ENCODE results near the gene TTLL12.

TTLL12 gene

DNA sequence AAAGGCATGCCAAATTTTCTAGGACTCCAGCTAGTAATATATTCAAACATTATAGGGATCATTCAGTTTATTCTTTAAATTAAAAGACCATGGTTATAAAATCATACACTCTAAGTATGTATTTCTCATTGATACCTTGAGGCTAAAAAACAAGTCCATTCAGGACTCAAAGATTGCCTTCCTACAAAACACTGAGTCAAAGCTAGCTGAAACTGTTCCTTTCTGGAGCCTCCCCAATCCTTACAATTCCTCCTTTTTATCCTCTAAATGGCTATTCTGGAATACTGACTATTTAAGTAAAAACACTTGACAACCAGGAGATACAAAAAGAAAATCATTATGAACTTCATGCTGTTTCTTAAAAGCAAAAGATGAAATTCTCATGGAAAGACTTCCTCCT is 4.9 kb upstream of the TTLL12 start:
- H3K9ac ChIP-seq (ENCODE audit: low read length) = no peak overlapping the region
- no peaks in the 10 kb centered on the region for H3K36me3 ChIP-seq (ENCODE audit: insufficient read depth, low read length)
- no peak overlapping the region for H3K27ac ChIP-seq (ENCODE audit: low read depth, low read length)
- H3K9me3 ChIP-seq (ENCODE audit: low read length) = no peaks in the 10 kb centered on the region
- no peak overlapping the region for H3K4me3 ChIP-seq (ENCODE audit: low read depth in 1 of 2, low read length in 2 of 2)
- H3K27me3 ChIP-seq (ENCODE audit: control insufficient read depth in 1 of 2, insufficient read depth in 2 of 2, low read length in 2 of 2) = peaks cover 0 to 5% of the 10 kb centered on the region in 2 donors
- H3K4me1 ChIP-seq (ENCODE audit: insufficient read depth, low read length) = no peaks in the 10 kb centered on the region

DNA sequence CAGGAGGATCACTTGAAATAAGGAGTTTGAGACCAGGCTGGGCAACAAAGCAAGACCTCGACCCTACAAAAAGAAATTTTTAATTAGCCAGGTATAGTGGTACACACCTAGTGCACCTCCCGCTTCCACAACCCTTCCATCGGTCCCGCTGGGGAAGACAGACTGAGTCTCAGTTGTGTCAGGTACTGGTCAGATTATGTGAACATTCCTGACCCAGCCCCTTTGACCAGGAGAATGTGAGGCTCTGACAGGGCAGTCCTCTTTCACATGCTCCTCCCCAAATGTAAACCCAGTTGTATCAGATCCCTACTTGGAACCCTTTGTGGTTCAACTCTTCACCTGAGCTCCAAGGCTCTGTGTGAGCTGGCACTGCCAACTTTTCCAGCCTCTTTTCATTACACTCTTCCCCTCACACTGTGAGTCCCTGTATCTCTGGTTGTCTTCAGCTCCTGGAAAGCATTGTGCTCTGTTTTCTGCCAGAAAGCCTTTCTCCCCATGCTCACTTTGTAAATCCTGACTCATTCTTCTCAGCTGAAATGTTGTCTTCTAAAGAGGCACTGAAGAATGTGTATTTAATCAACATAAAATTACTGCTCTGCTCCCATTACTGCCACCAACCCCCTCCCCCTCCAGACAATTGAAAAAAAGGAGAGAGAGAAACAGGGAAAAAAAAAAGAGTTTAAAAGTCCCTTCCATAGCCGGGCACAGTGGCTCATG is 2.1 kb upstream of the TTLL12 start:
- no peak overlapping the region for H3K9ac ChIP-seq (ENCODE audit: low read length)
- no peak overlapping the region for H3K4me3 ChIP-seq (ENCODE audit: low read depth in 1 of 2, low read length in 2 of 2)
- H3K9me3 ChIP-seq (ENCODE audit: low read length) = no peaks in the 10 kb centered on the region
- peaks cover 11% of the 10 kb centered on the region for H3K4me1 ChIP-seq (ENCODE audit: insufficient read depth, low read length)
- H3K27me3 ChIP-seq (ENCODE audit: control insufficient read depth in 1 of 2, insufficient read depth in 2 of 2, low read length in 2 of 2) = no peaks in the 10 kb centered on the region
- no peaks in the 10 kb centered on the region for H3K36me3 ChIP-seq (ENCODE audit: insufficient read depth, low read length)
- H3K27ac ChIP-seq (ENCODE audit: low read depth, low read length) = no peak overlapping the region

DNA sequence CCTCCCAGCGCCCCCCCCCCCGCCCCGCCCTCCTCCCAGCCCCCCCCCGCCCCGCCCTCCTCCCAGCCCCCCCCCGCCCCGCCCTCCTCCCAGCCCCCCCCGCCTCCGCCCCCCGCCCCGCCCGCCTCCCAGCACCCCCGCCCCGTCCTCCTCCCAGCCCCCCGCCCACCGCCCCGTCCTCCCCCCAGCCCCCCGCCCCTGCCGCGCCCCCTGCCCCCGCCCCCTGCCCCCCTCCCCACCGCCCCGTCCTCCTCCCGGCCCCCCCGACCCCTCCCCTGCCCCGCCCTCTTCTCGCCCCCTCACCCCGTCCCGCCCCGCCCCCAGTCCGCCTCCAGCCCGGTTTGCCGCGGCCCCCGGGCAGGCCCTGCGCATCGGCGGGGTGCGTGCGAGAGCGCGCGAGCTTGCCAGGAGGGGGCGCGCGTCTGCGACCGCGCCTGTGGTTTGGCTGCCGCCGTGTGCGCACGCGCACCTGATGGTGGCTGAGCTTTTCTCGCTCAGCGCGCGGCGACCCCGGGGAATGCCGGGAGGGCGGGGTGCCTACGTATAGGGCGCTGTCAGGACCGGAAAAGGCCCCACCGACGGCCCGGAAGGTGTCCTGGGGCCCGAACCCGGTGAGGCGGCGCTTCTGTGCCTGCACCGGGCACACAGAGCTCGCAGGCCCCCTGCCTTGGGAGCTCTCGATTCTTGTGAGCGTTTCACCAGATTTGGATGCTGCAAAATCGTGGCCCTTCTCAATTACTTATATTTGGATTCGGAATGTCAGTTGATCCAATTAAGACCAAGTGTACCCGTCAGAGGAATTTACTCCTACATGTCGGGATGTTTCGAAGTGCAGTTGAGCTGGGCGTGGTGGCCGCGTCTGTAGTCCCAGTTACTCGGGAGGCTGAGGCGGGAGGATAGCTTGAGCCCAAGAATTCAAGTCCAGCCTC is 501 bp upstream of the TTLL12 start:
- Histone ChIP-seq H3K4me1 (ENCODE audit: insufficient read depth, low read length) (peaks cover 11% of the 10 kb centered on the region), H3K27ac (ENCODE audit: low read depth, low read length) (peak overlapping the region; percentile 85), H3K27me3 (ENCODE audit: control insufficient read depth in 1 of 2, insufficient read depth in 2 of 2, low read length in 2 of 2) (no peaks in the 10 kb centered on the region), H3K9me3 (ENCODE audit: low read length) (no peaks in the 10 kb centered on the region), H3K9ac (ENCODE audit: low read length) (no peak overlapping the region), H3K4me3 (ENCODE audit: low read depth in 1 of 2, low read length in 2 of 2) (peak overlapping the region; percentile 55 to 70), H3K36me3 (ENCODE audit: insufficient read depth, low read length) (no peaks in the 10 kb centered on the region)

DNA sequence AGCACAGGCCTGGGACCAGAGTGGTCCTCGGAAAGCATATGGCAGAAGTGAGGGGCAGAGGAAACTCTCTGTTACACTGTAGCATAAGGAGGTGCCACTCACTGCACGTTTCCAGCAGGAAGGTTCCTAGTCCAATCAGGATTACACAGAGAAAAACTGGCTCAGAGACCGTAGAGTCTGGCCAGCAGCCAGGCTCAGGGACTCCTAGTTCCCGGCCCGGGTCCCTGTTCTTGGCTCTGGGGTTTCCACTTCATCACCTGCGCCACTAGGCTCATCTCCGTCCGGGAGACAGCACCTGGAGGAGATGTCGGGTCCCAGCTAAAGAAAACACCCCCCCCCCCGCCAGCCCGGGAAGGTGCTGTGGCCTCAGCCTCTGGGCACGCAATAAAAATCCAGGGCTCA is 1.1 kb downstream of the TTLL12 start:
- Histone ChIP-seq H3K9me3 (ENCODE audit: low read length) (no peaks in the 10 kb centered on the region), H3K36me3 (ENCODE audit: insufficient read depth, low read length) (no peaks in the 10 kb centered on the region), H3K27ac (ENCODE audit: low read depth, low read length) (peak overlapping the region; percentile 86), H3K4me1 (ENCODE audit: insufficient read depth, low read length) (peaks cover 11% of the 10 kb centered on the region), H3K9ac (ENCODE audit: low read length) (peak overlapping the region; percentile 21), H3K4me3 (ENCODE audit: low read depth in 1 of 2, low read length in 2 of 2) (peak overlapping the region in 1 of 2 donors; percentile 74), H3K27me3 (ENCODE audit: control insufficient read depth in 1 of 2, insufficient read depth in 2 of 2, low read length in 2 of 2) (no peaks in the 10 kb centered on the region)

DNA sequence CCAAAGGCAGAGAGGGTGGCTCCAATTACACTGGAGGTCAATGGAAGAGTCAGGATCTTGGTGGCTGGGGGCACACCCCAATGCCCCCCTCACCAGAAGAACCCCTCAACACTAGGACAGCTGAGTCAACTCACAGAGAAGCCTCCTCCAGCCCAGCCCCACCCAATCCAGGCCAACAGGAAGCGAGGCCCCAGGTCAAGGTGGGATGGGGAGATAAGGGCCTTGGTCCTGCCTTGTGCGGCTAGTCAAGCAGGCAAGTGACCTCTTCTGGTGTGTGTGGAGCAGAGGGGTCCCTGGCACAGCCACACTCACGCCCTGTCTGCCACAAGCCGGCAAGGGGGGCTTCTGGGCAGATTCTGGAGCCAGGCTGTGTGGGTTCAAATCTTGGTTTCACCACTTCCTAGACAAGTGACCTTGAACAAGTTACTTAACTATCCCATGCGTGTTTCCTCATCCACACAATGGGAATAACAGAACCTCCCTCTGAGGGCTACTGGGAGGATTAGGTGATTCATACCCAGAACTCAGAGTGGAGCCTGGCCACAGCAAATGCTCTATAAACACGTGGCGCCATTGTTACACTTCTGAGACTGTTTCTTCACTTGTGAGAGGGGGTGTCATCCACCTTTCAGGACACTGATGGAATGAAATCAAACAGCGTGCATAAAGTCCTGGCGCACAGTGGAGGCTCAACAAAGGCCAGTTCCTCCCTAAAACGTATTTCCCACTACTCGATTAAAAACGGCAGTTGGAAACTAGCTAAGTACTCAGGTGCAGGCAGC is 3.2 kb downstream of the TTLL12 start:
- no peak overlapping the region for H3K4me3 ChIP-seq (ENCODE audit: low read depth in 1 of 2, low read length in 2 of 2)
- no peaks in the 10 kb centered on the region for H3K36me3 ChIP-seq (ENCODE audit: insufficient read depth, low read length)
- H3K27ac ChIP-seq (ENCODE audit: low read depth, low read length) = no peak overlapping the region
- peaks cover 11% of the 10 kb centered on the region for H3K4me1 ChIP-seq (ENCODE audit: insufficient read depth, low read length)
- no peaks in the 10 kb centered on the region for H3K27me3 ChIP-seq (ENCODE audit: control insufficient read depth in 1 of 2, insufficient read depth in 2 of 2, low read length in 2 of 2)
- H3K9ac ChIP-seq (ENCODE audit: low read length) = no peak overlapping the region
- no peaks in the 10 kb centered on the region for H3K9me3 ChIP-seq (ENCODE audit: low read length)

DNA sequence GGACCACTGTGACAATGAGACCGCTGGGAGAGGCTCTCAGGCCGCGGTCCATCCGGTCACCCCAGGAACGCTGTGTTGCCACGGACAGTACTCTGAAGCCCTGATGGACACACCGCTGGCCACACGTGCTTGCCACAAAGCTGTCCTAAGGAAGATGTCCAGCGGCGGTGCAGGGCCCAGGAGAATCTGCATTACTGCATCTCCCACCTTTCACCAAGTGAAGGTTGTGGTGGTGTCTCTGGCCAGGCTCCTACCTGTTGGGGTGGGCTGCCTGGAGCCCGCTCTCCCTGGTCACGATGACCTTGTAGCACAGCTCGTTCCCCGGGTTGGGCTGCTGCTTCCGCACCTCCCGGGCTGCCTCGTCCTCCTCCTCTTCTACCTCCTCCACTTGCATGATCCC is 4.2 kb downstream of the TTLL12 start:
- Histone ChIP-seq H3K27ac (ENCODE audit: low read depth, low read length) (no peak overlapping the region), H3K9me3 (ENCODE audit: low read length) (no peaks in the 10 kb centered on the region), H3K9ac (ENCODE audit: low read length) (no peak overlapping the region), H3K27me3 (ENCODE audit: control insufficient read depth in 1 of 2, insufficient read depth in 2 of 2, low read length in 2 of 2) (no peaks in the 10 kb centered on the region), H3K4me3 (ENCODE audit: low read depth in 1 of 2, low read length in 2 of 2) (no peak overlapping the region), H3K36me3 (ENCODE audit: insufficient read depth, low read length) (no peaks in the 10 kb centered on the region), H3K4me1 (ENCODE audit: insufficient read depth, low read length) (peaks cover 11% of the 10 kb centered on the region)

DNA sequence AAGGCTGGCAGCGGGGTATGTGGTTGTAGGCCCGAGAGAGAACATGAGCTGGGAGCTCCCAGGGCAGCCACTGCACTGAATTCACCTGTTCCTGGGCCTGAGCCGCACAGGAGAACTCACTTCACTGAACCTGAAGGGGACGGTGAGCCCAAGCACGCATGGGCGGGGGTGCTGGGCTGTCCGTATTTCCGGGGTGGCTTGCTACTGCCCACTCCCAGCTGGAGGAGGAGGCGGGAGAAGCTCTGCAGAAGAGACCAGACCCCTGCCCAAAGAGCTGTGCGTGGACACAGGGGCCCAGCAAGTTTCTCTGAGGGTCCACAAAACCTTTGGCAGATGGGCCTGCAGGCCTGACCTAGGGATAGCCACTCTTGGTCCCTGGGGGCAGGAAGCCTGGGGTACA is 4.8 kb downstream of the TTLL12 start:
- no peaks in the 10 kb centered on the region for H3K36me3 ChIP-seq (ENCODE audit: insufficient read depth, low read length)
- no peak overlapping the region for H3K4me3 ChIP-seq (ENCODE audit: low read depth in 1 of 2, low read length in 2 of 2)
- no peak overlapping the region for H3K27ac ChIP-seq (ENCODE audit: low read depth, low read length)

DNA sequence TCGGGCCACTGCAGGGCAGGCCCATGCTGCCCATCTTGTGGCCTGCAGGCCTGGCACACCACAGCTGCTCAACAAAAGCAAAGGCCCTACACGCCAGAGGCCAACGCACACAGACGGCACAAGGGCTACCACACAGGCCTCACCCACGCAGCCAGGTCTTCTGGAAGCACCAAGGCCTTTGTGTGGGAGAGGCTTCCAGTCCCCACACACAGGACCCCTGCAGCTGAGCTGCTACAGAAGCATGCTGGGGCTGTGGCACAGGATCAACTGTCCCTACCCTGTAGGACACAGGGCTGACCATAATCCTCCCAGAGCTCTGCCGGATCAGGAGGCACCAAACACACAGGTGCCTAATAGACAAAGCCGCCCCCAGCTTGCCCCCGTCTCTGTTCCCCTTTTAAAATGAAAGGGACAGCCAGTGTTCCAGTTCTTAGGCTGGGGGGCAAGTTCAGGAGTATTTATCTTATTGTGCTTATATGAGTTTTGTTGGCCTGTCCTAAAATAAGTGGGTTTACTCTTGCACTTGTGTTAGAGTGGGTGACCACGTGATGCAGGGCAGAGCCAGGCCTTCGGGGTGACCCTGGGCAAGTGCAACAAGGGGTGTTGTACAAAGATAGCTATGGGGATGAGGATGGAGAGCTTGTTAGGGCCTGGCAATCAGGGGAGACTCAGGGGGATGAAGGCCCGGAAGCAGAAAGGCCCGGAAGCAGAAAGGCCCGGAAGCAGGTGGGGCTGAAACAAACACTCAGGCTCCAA is 5.4 kb downstream of the TTLL12 start:
- Histone ChIP-seq H3K4me3 (ENCODE audit: low read depth in 1 of 2, low read length in 2 of 2) (no peak overlapping the region), H3K27ac (ENCODE audit: low read depth, low read length) (no peak overlapping the region), H3K9ac (ENCODE audit: low read length) (no peak overlapping the region), H3K36me3 (ENCODE audit: insufficient read depth, low read length) (no peaks in the 10 kb centered on the region), H3K9me3 (ENCODE audit: low read length) (no peaks in the 10 kb centered on the region), H3K4me1 (ENCODE audit: insufficient read depth, low read length) (peaks cover 11% of the 10 kb centered on the region), H3K27me3 (ENCODE audit: control insufficient read depth in 1 of 2, insufficient read depth in 2 of 2, low read length in 2 of 2) (no peaks in the 10 kb centered on the region)

More for the DNA sequence above, 4.8 kb downstream of the TTLL12 start:
- Histone ChIP-seq H3K4me1 (ENCODE audit: insufficient read depth, low read length) (peaks cover 11% of the 10 kb centered on the region), H3K9ac (ENCODE audit: low read length) (no peak overlapping the region), H3K9me3 (ENCODE audit: low read length) (no peaks in the 10 kb centered on the region), H3K27me3 (ENCODE audit: control insufficient read depth in 1 of 2, insufficient read depth in 2 of 2, low read length in 2 of 2) (no peaks in the 10 kb centered on the region)

DNA sequence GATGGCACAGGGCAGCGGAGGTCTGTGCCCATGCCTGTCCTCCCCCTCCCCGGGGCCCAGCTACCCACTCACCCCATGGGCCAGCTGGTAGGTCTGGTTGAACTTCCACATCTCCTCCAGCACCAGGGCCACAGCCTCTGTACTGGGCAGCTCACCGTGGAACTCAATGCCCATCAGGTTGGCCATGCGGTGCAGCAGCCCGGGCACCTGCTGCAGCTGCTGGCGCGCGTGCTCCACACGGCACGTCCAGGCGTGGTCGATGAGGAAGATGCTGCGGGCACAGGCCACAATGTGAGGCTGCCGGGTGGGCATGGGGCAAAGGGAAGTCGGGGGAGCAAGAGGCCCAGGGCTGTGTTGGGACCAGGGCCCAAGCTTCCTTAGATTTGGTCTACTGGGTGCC is 6.3 kb downstream of the TTLL12 start:
- Histone ChIP-seq H3K36me3 (ENCODE audit: insufficient read depth, low read length) (no peaks in the 10 kb centered on the region), H3K27ac (ENCODE audit: low read depth, low read length) (no peak overlapping the region), H3K9me3 (ENCODE audit: low read length) (no peaks in the 10 kb centered on the region)

DNA sequence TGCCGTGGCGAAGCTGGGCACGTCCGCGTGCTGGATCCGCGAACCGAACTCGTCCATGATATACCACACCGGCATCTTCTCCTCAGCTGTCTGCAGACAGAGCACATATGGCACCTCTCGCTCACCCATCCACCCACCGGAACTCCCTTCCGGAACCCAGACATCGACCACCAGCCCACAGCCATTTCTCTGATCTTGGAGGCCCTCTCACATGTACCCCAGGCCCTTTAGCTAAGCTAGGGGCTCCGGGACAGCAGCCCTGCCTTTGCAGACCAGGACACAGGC is 7.1 kb downstream of the TTLL12 start:
- H3K4me1 ChIP-seq (ENCODE audit: insufficient read depth, low read length) = no peaks in the 10 kb centered on the region
- H3K36me3 ChIP-seq (ENCODE audit: insufficient read depth, low read length) = no peaks in the 10 kb centered on the region
- H3K9me3 ChIP-seq (ENCODE audit: low read length) = no peaks in the 10 kb centered on the region
- H3K27ac ChIP-seq (ENCODE audit: low read depth, low read length) = no peak overlapping the region
- H3K9ac ChIP-seq (ENCODE audit: low read length) = no peak overlapping the region
- no peaks in the 10 kb centered on the region for H3K27me3 ChIP-seq (ENCODE audit: control insufficient read depth in 1 of 2, insufficient read depth in 2 of 2, low read length in 2 of 2)
- H3K4me3 ChIP-seq (ENCODE audit: low read depth in 1 of 2, low read length in 2 of 2) = no peak overlapping the region

More for the DNA sequence above, 6.3 kb downstream of the TTLL12 start:
- Histone ChIP-seq H3K27me3 (ENCODE audit: control insufficient read depth in 1 of 2, insufficient read depth in 2 of 2, low read length in 2 of 2) (no peaks in the 10 kb centered on the region), H3K4me3 (ENCODE audit: low read depth in 1 of 2, low read length in 2 of 2) (no peak overlapping the region), H3K9ac (ENCODE audit: low read length) (no peak overlapping the region), H3K4me1 (ENCODE audit: insufficient read depth, low read length) (peaks cover 3% of the 10 kb centered on the region)

Measured in muscle layer of colon (tissue), 2 donors.